Activated CD4-positive, CD25-positive, alpha-beta regulatory T cell treated with anti-CD3 and anti-CD28 coated beads, Interleukin-2, amount 50 U/mL, for 16 hours (primary cell): ENCODE measurements around the gene TRPC4.

Source experiments
- DNase-seq: peaks from one replicate; pipeline ENCODE4 v3.0.0-alpha.2; 2020; ENCODE audit warnings: low read depth, low spot score

Gene TRPC4

DNA sequence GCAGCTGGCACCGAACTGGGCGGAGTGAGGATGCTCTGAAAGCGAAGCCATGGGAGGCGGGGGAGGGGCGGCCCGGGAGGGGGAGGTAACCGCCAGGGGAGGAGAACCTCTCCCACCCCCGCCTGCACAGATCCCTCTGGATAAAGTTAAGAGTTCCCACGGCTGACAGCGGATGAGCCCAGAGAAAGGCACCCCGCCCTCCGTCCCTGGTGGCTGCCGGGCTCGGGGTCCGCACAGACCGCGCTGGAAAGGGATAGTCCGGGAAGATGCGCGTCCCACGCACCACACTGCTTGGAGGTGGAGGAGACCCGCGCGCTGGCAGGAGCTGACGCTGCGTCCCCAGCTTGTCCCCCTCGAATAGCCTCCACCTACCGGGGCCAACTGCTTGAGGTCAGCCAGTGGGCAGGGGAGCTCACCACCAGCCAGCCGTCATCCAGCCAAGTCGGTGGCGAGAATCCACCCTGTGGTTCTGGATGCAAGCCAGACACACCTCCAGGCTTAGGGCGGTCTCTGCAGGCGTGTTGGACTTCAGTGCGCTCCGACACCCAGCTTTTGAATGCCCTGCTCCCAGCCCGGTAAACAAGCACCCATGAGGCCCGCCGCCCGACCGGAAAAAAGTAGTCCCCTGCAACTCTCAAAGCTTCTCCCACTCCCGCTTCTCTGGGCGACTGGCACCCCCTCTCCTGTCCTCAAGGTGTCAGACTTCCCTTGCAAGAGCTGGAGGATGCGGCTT, at the start of gene TRPC4:
TSS of gene TRPC4 (minus strand) at position 17 of the 733 bp plus-strand sequence. CDS start 86,439 bp downstream, outside the sequence.
- DNase-seq: no peak

DNA sequence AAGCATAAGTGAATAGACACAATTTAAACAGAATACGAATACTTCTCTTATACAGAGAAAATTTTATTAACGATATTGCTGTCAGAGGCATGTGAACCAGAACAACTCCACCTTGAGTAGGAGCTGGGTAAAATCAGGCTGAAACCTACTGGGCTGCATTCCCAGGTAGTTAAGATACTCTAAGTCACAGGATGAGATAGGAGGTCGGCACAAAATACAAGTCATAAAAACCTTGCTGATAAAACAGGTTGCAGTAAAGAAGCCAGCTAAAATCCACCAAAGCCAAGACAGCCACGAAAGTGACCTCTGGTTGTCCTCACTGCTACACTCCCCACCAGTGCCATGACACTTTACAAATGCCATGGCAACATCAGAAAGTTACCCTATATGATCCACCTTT, 49.2 kb upstream of the TRPC4 start:
- no peak for DNase-seq

DNA sequence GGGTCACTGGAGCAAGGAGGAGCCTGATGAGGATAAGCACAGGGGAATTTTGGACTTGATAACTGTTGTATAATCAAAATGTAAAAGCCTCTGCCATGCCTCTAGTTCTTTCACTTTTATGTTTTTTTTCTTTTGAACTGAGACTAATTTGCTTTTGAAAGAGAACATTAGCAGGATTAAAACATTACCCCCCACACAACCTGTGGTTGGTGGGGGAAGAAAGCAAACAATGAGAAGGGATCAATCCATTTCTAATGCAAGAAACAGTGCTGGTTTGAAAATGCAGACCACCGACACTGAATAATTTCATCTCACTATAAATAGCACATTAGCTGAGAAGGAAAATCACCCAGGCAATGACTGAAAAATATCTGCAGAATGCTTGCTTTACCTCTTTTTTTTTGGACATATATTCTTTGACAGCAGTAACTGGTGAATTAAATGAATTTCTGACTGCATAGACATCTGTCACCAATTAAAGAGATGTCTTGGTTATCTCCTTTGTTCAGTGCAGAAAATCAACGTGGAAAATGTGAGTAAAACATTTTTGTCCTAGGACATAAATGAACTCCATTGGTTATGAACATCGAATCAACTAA, 48.6 kb upstream of the TRPC4 start:
- no peak for DNase-seq

DNA sequence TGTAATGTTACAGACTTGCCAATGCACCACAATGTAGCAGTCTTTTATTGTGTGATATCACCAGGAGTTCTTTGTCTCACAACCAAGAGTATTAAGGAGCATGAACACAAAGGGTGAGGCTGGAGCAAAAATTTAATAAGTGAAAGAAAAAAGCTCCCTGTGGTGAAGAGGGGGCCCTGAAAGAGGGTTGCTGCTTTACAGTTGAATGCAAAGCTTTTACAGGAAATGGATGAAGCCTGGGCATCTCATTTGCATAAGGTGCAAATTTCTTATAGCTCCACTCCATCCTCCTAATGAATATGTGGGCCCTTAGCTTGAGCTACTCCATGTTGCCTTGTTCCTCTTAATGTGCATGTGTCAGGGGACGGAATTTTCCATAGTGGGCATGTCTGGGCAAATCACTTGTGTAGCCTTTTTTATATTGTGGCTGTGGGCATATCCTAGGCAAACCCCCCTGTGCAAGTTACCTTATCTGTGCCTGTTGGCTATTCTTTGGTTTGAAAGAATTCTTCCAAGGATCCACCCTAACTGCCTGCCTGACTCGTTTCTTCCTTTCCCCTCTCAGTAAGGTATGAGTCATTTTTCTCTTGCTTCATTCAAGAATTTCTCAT, 45.3 kb upstream of the TRPC4 start:
- DNase-seq: no peak

DNA sequence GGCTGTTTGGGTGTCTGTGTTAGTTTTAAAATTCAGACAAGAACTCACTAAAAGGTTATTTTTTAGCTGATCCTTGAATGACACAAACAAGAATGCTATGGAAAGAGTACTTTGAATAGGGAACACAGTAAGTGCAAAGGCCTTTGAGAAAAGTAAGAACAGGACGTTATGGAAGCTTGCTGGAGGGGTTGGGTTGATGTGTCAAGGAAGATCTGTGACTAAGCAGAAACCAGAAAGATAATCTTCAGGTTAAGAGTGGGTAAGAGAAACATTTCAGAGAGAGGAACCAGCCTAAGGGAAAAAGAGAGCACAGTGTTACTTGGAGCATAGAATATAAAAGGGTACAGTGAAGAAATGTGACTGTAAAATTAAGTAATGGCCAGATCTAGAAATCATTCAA, 41.2 kb upstream of the TRPC4 start:
- DNase-seq: no peak

DNA sequence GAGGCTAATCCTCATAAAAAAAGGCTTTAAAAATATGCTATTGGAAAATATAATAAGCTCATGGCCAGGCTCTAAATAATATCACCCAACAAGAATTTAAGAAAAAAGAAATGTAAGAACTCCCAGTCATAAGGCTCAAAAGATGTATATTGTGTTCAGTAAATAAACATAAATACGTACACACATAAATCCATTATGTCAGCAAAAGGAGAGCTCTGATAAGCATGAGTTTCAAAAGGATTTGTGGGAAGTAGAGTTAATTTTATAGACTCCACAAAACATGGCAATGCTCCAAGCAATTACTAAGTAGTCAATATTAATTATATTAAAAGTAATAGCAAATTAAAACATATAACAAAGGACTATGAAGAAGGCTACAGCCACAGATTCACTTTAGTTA, 37.3 kb upstream of the TRPC4 start:
- DNase-seq: no peak

DNA sequence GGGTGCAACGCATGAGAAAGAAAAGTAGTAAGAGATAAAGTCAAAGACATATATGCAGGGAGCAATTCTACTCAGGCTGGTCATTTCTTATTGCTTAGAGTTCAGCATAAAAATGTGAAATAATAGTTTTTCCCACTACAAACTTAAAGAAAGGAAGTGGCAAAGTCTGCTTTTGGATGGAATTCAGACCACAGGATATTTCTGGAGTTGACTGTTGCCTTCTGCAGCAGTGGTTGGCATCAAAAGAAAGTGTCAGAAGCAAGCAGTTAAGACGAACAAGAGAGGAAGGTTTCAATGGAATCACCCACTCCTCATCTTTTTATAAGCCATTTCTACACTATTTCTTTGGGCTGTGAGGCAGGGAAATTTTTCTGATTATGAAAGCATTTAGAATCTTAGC, 36.2 kb upstream of the TRPC4 start:
- DNase-seq: no peak

DNA sequence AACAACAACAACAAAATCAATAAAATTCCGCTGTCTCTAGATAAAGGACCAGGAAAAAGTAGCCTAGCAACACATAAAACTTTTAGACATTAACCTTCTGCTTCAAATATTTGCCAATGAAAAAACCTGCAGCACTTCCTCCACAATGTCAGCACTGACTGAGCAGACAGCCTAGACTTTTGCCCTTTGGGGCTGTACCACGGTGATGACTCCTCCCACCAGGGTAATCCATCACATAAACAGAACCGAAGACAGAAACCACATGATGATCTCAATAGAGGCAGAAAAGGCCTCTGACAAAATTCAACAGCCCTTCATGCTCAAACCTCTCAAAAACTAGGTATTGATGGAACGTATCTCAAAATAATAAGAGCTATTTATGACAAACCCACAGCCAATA, 30.2 kb upstream of the TRPC4 start:
- DNase-seq: no peak

DNA sequence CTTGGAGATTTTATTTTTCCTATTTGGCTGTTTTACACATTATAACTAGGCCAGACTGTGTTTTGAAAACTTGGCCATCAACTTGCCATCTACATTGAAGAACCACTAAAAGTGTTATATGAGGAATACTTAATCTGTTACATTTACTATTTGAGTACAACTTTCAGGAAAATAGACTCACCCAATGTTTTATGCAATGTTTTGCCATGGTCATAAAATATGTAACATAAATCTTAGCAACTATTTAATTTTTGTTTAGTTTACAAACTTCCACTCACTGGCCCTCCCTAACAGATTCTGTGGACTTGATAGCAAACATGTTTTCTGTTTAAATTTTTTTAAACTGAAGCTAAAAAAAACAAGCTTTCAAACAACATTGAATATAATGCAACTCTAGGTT, 23.7 kb upstream of the TRPC4 start:
- DNase-seq: no peak

DNA sequence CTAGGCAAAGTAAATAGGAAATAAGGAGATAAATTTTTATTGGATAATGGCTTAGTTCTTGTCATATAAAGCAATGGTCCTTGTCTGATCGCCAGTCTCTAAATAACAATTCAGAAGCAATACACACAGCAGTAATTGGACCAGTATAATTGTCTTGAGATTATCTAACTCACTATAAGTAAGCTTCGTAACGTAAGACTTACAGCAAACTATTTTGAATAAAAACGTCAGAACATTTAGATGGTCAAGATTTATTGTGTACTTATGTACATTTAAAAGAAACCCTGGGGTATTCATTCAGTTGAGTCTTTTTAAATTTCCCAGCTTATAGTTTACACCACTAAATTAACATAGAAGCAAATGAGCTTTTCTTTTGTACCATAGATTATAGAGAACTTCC, 20.2 kb upstream of the TRPC4 start:
- DNase-seq: no peak

DNA sequence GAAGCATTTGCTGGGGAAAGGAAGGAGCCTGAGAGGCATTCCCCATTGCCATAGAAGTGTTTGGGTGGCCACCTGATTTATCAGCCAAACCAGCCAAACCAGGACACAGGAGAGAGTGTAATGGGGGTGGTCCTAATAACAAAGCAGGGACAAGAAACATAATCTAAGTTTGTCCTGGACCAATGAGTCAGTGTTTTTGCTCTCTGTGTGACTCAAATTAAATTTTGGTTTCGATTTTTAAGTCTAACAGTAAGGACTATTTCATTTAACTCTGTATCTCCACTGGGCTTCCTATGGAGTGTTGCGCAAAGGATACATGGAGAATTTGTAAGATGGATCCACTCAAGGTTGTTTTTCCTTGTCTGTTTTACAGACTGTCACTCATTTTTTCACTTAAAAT, 19.5 kb upstream of the TRPC4 start:
- DNase-seq: no peak

DNA sequence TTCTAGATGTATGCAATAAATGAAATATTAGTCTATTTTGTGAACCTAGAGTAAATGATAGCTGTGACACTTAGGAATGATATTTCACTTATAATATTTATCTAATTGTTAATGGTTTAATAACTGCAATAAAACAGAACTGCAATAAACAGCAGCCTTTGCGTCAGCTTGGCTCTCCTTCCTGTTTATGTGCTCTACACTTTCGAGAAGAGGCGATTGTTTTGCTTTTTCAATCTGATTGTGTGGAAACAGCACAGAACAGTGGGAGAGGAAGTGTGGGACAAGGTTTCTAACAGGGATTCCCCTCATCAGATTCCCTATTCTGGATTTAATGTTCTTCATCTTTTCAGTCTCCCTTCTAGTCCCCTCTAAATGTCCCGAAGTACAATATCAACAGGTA, 17.3 kb upstream of the TRPC4 start:
- no peak for DNase-seq

DNA sequence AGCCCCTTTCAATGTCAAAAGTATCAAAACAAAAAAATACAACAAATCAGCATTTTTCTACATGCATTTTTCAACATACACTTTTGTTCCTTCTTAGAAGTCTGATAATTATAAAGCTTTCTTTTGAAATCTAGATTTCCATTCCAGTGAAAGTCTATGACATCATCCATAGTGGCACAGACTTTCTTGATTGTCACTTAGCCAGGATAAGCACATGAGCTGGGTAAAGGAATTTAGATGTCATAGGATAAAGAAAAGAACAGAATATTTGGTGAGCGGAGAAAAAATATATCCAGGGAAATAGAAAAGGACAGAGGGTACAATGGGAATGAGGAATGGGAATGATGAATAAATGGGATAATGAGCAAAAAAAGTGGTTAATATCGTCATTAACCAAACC, 15.1 kb upstream of the TRPC4 start:
- no peak for DNase-seq

DNA sequence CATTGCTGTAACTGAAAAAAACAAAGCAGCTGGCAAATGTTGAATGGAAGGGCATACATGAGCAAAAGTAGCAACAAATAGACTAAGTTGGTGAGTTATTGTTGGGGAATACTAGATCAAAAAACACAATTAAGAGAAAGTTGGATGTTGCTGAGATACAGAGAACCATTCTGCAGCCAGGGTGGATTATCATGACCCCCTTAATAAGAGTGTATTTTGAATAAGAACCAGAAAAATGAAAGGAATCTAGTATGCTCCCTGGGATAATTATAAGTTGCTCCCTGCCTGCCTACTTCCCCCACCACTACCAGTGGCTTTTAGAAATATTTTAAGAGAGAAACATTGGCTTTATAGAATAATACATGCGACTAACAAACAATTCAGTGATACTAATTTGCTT, 14.5 kb upstream of the TRPC4 start:
- no peak for DNase-seq

DNA sequence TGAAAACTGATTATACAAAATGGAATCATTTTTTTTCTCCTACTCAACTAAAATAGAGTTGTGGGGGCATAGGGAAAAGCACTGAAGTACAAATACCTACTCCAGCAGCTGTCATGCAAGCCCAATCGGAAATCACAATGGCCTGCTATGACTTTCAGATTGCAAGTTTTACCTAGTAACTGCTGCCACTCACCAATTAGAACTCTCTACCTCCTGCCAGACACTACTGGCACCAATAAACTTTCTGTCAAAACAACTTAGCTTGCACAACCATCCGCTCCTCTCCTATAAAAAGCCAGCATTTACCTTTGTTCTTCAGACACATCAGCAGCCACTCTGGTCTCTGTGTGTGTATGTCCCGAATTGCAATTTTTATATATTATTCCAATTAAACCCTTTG, 9.3 kb upstream of the TRPC4 start:
- DNase-seq: no peak

DNA sequence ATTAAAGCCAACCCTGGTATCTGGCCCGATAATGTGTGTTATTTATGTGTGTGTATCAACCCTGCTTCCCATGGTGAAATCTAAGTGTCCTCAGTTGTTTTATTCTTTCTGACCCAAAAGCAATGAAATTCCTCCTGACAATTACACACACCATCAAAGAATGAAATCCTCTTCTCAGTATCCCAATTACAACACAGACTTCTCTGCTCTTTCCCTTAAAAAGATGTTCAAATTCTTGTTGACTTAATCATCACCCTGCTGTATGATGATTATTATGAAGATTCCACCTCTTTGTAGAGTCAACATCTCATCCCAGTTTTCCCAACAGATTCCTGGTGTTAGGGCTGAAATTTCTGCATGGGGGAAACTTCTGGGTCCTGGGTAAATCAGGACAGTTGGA, 8.9 kb upstream of the TRPC4 start:
- DNase-seq: no peak

DNA sequence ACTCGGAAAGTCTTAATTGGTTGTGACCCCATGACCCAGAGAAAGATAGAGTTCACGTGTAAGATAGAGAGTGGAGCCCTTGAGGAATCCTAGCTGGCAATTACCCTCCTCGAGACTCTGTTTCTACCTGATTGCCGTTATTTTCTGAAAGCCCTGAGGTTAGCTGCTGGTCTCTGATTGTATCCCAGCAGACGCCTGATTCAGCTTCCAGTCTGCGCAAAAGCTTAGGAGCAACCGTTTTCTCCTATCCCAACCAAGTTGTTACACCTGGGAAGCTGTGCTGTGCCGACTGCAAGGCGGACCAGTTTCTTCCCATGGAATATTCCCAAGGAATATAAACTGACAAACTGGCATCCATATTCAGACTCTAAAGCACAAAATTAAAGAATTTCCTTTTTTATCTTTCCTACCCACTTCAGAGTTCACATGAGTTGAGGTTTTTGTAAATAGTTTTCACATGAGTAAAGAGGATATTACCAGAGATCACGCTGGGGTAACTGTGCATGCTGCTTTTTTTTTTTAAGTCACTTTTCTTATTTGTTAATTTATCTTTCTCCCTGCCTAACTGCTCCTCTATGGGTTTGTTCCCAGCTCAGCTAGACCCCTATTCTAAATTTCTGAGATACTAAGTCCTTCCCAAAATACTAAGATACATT, 1.5 kb upstream of the TRPC4 start:
- no peak for DNase-seq

DNA sequence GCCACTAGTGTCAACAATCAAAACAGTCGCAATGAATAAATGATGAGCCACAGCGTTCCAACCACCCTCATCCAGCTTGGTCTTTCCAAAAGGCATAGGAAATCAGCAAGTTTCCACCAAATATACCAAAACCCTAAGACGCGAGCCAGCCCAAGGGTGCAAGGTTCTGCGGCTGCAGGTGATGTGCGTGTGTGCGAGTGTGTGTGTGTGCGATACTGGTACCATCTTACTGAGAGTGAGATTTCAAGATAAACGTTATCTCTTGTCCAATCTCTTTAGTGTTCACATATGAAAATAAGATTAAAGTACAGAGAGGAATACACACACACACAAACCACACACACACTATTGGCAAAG, 895 bp upstream of the TRPC4 start:
- no peak for DNase-seq

DNA sequence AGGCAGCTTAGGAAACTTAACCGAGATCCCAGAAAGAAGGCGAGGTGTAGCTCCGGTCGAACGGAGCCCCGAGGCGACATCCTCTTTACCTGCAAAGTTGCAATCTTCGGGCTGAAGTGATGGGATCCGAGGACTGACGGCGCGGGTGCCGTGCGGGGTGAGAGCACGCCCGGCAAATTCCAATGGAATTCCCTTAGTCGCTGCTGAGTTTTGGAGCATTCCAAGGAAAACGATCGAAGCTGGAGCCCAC, 141 bp downstream of the TRPC4 start:
- DNase-seq: no peak

DNA sequence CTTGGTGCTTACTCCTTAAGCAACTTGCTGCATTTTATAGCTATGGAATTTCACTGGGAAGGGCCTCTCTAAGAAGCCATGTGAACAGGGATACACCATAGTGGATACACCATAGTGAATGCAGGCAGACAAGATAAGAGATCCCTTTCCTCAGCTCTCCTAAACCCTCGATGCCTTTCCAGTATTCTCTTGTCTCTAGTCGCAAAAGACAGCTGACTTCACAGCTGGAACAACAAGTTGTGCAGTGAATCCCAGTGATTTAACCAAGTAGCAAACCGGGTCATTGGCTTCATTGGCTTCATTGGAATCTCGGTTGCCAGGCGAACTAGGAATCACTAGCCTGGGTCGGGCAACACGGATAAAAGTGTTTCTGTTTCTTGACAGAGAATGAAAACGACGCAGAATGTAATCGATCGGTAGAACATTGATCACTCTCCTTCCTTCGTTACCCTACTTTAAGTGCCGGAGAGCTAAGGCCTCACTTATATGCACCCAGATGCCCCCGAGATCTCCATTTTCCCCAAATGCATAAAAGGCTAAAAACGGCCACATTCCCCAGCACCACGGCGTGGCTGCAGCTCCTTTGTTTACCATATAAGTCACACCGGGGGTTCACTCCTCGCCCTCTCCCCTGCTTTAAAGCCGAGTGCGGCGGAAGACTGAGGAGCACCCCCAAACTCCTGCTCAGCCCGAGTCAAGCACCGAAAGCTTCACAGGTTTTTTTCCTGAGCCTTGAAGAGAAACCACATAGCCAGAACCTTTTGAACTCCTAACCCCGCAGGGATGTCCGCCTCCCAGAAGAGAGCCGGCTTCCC, 674 bp downstream of the TRPC4 start:
- no peak for DNase-seq

DNA sequence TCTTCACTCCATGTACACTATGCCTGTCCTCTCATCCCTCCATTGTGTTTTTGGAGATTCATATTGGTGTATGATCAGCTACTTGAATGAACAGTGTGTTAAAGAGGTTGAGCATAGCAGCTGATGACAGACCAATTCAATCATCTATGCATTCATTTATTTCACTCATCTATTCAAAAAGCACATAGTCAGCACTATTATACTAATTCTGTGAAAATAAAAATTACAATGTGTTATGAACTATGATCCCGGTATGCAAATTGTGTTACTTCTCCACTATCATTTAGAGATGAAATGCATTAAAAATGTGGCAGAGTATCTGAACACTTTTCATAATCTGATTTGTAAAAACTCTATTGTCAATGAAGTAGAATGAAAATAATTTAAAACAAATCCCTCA, 5.9 kb downstream of the TRPC4 start:
- no peak for DNase-seq

DNA sequence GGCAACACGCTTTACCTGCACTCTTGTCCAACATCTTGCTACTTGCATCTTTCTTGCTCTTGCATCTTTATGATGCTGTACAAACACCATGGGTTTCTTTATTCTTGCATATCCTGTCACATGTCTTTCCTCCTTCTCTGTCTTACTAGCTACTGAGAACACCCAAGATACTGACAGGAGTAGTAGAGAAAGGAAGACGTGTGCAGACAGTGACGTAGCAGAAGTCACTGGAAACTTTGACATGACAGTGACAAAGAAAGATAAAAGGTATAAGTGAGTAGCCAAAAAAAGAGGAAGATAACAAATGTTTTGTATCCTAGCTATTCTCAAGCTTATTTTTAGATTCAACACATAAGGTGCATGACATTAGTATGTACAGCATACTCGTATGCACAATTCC, 34.2 kb downstream of the TRPC4 start:
- no peak for DNase-seq
